GM21528 (cell line): ENCODE results near the gene MBTD1.

Experiments
- ATAC-seq: cut with Tn5 transposase; IDR thresholded peaks from one replicate; pipeline ENCODE4 v1.9.1; 2021; ENCODE audit warnings: mild to moderate bottlenecking, moderate library complexity; ENCODE audit not compliant: unreplicated experiment, low FRiP score

MBTD1 gene

GRCh38 chr17:51152766-51153209 lies 107.1 kb downstream of the MBTD1 start:
- peak; percentile 10 for ATAC-seq

GRCh38 chr17:51150932-51151331 lies 108.9 kb downstream of the MBTD1 start:
- no peak for ATAC-seq

GRCh38 chr17:51149163-51149562 lies 110.7 kb downstream of the MBTD1 start:
- ATAC-seq: no peak

- ATAC-seq: no peak
Observed at GRCh38 chr17:51147650-51148049, 112.2 kb downstream of the MBTD1 start.

- no peak for ATAC-seq
Observed at GRCh38 chr17:51144266-51145022, 115.4 kb downstream of the MBTD1 start.

- ATAC-seq: no peak
Observed at GRCh38 chr17:51142597-51142996, 117.3 kb downstream of the MBTD1 start.

GRCh38 chr17:51135956-51136355 lies 123.9 kb downstream of the MBTD1 start:
- ATAC-seq: no peak

GRCh38 chr17:51133365-51133764 lies 126.5 kb downstream of the MBTD1 start:
- ATAC-seq: no peak

- no peak for ATAC-seq
Observed at GRCh38 chr17:51132964-51133319, 126.9 kb downstream of the MBTD1 start.

GRCh38 chr17:51128076-51128475 lies 131.8 kb downstream of the MBTD1 start:
- ATAC-seq: no peak
